ENCODE data around the gene KLF1. TPM values are rescaled to one million over a fixed set of nuclear protein-coding genes. Genes with fewer than 3 reads are reported as not detected.
"Not testable (repeated sequence)": the region's sequence is repeated elsewhere in the genome, so short reads cannot be mapped to it uniquely, and the experiment has no call there.

The KLF1 gene
- total and polyA plus RNA-seq, 10 of the 15 experiments (the other 5 are each of a cell fraction or from before 2014, with no cell fraction given), result 0.04 to 0.38 (median 0.08) TPM; not detected in 3

DNA sequence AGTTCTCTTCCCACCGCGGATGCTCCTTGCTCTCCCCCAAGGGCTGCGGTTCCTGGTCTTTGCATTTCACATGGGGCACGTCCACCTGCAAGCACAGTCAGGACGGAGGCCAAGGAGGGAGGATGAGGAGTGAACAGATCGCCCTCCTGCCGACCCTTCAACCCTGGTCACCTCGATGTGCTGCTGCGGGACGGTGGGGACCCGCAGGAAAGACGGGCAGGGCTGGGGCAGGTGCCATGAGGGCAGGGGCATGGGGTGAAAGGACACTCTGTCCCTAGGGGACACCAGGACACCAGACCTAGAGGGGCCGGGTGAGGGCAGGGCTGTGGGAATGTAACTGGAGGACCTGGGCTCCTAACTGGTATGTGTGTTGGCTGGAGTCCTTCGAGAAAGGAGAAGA, 31.3 kb upstream of the KLF1 start:
- CTCF ChIA-PET, result interaction anchor here (0.9 to 2.4 kb wide), 2 partner anchors 14 to 47 kb away, joined by 5 to 11 read pairs; no protein-coding TSS in a partner anchor
- SMC1A ChIA-PET (ENCODE audit: uncharacterized antibody, unreplicated experiment), result no interaction called here
- no peak overlapping the region for H2AFZ ChIP-seq (ENCODE audit: control insufficient read depth, low read depth, low read length)
- no TSS peak for BruUV-seq (replicated peaks)
- H3K79me2 ChIP-seq (ENCODE audit: control insufficient read depth, insufficient read depth, low read length), result no peaks in the 10 kb centered on the region
- in situ Hi-C loops (cut with MboI), result no loop called here
- no peak overlapping the region for H3K4me3 ChIP-seq
- POLR2A ChIA-PET, result no interaction called here
- 90% methylated on average over 14 of the region's 14 CpGs for WGBS (ENCODE audit: insufficient coverage, insufficient replicate concordance, low lambda C conversion rate, missing lambda C conversion rate)
- no peak for ATAC-seq
- no peak for DNase-seq (ENCODE audit: low read depth, low spot score)
- no peak for FAIRE-seq
- H3K27ac ChIP-seq (ENCODE audit: control insufficient read depth, insufficient read depth), result no peak overlapping the region
- no peaks in the 10 kb centered on the region for H4K20me1 ChIP-seq (ENCODE audit: control insufficient read depth, insufficient read depth)
- no peaks in the 10 kb centered on the region; the same call in 2 of the 3 replicates for H3K9me3 ChIP-seq (replicated peaks; ENCODE audit: control insufficient read depth, insufficient read depth, low read length)
- H3K27me3 ChIP-seq (replicated peaks in 1 of 2; ENCODE audit: control insufficient read depth in 2 of 2, insufficient read depth in 2 of 2, low read length in 1 of 2), result no peaks in the 10 kb centered on the region
- H3K36me3 ChIP-seq (ENCODE audit: control insufficient read depth in 2 of 2, insufficient read depth in 2 of 2, low read length in 1 of 2), result peaks cover 4 to 7% of the 10 kb centered on the region in 2 experiments; a peak in 2 of 4 replicates
- TF ChIP-seq, protein P1, sequence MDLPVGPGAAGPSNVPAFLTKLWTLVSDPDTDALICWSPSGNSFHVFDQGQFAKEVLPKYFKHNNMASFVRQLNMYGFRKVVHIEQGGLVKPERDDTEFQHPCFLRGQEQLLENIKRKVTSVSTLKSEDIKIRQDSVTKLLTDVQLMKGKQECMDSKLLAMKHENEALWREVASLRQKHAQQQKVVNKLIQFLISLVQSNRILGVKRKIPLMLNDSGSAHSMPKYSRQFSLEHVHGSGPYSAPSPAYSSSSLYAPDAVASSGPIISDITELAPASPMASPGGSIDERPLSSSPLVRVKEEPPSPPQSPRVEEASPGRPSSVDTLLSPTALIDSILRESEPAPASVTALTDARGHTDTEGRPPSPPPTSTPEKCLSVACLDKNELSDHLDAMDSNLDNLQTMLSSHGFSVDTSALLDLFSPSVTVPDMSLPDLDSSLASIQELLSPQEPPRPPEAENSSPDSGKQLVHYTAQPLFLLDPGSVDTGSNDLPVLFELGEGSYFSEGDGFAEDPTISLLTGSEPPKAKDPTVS (IDR thresholded peaks at IDR 0.05; ENCODE audit: low read depth, low read length), result no peak
- RAD21 ChIA-PET (ENCODE audit: unreplicated experiment), result no interaction called here
- no peak overlapping the region for H3K9ac ChIP-seq (ENCODE audit: control insufficient read depth, insufficient read depth, low read length)
- intact Hi-C loops (cut with micrococcal nuclease; ENCODE audit: unreplicated experiment), result no loop called here
- peaks cover 10% of the 10 kb centered on the region for H3K4me1 ChIP-seq (ENCODE audit: control insufficient read depth, insufficient read depth, low read length)
- no peak overlapping the region for H3K4me2 ChIP-seq (ENCODE audit: control insufficient read depth, insufficient read depth)

DNA sequence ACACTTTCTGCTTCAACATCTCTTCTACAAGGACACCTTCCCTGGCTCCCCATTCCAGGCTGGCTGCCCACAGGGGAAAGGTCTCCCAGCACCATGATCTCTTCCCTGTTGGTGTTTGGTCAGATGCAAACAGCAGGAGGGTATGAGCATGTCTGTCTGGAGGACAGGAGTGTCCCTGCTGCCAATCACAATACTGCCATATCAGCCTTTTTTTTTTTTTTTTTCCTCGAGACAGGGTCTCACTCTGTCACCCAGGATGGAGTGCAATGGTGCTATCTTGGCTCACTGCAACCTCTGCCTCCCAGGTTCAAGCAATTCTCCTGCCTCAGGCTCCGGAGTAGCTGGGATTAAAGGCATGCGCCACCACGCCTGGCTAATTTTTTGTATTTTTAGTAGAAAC, 28.9 kb upstream of the KLF1 start:
- intact Hi-C loops (cut with micrococcal nuclease; ENCODE audit: unreplicated experiment); H3K79me2 ChIP-seq (ENCODE audit: control insufficient read depth, insufficient read depth, low read length); H3K9me3 ChIP-seq (replicated peaks; ENCODE audit: control insufficient read depth, insufficient read depth, low read length); H3K4me2 ChIP-seq (ENCODE audit: control insufficient read depth, insufficient read depth); in situ Hi-C loops (cut with MboI); H3K36me3 ChIP-seq (ENCODE audit: control insufficient read depth in 2 of 2, insufficient read depth in 2 of 2, low read length in 1 of 2); ATAC-seq; H3K4me3 ChIP-seq; H3K27ac ChIP-seq (ENCODE audit: control insufficient read depth, insufficient read depth); H3K4me1 ChIP-seq (ENCODE audit: control insufficient read depth, insufficient read depth, low read length); DNase-seq (ENCODE audit: low read depth, low spot score); H4K20me1 ChIP-seq (ENCODE audit: control insufficient read depth, insufficient read depth); FAIRE-seq; H3K27me3 ChIP-seq (replicated peaks in 1 of 2; ENCODE audit: control insufficient read depth in 2 of 2, insufficient read depth in 2 of 2, low read length in 1 of 2); H3K9ac ChIP-seq (ENCODE audit: control insufficient read depth, insufficient read depth, low read length); BruUV-seq (replicated peaks); H2AFZ ChIP-seq (ENCODE audit: control insufficient read depth, low read depth, low read length): not testable (repeated sequence)
- SMC1A ChIA-PET (ENCODE audit: uncharacterized antibody, unreplicated experiment), result interaction anchor here (1.2 kb wide), 1 partner anchor 8 kb away, joined by 3 read pairs; no protein-coding TSS in a partner anchor
- CTCF ChIA-PET, result interaction anchor here (1.2 to 4.8 kb wide), 4 partner anchors 15 to 178 kb away, joined by 3 to 23 read pairs (median 6); no protein-coding TSS in a partner anchor
- POLR2A ChIA-PET, result interaction anchor here (0.7 to 2.4 kb wide), 2 partner anchors 18 to 35 kb away, joined by 4 to 8 read pairs; partner anchors contain the start of gene FARSA
- RAD21 ChIA-PET (ENCODE audit: unreplicated experiment), result interaction anchor here (1.3 kb wide), 1 partner anchor 25 kb away, joined by 3 read pairs; the partner anchor contains the start of gene GCDH
- 79% methylated on average over 4 of the region's 4 CpGs for WGBS (ENCODE audit: insufficient coverage, insufficient replicate concordance, low lambda C conversion rate, missing lambda C conversion rate)
